Stimulated activated CD8-positive, alpha-beta memory T cell treated with anti-CD3 and anti-CD28 coated beads, Interleukin-15, amount 100 ng/mL, for 1 hour (primary cell): ENCODE data around the gene ATP2C2.
"Not testable (repeated sequence)": the region's sequence is repeated elsewhere in the genome, so short reads cannot be mapped to it uniquely, and the experiment has no call there.

Experiments
- DNase-seq: peaks from one replicate; pipeline ENCODE4 v3.0.0-alpha.2; 2020; ENCODE audit warnings: low read depth

The ATP2C2 gene

DNA sequence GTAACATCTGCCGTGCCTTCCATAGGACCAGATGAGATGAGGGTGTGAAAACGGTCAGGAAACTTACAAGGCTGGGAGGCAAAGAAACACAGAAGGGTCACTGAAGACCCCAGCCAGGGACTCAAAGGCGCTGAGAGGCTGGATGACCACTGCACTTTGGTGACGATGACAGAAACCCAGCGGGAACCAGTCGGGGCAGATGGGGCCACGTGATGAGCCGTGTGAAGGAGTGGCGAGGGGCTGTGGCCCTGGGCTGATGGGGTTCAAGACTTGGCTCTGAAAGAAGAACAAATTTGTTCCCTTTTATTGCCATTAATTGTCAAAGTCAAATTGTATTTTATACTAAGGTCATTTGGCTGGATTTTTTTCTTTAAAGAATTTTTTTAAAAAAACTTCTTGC lies 28.6 kb upstream of the ATP2C2 start:
- DNase-seq: no peak

DNA sequence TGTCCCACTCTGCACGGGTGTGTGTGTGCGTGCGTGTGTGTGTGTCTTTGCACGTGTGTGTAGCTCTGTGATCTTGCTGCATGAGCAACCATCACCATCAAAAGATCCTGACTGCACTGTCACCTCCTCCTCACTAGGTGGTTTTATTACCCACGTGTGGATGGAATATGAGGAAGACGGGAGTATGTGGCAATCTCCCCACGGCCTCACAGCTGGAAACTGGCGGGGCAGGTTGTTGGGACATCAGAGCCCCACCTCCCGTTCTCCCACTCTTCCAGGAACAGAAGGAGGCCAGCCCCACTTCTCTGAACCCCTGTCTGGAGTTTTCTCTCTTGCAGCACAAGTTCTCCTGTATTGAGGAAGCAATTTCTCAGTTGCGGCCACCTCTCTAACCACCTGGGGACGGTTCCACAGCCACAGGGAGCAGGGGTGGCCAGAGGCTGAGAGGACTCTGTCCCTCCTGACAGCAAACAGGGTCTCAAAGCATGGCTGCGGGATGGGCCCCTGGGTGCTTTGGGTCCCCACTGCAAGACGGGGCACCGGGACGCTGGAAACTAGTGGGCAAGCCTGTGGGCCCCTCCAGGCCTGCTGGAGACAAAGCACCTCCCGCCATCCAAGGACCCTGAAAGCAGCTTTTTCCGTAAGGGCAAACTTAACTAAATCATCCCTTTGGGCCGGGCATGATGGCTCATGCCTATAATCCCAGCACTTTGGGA lies 27.9 kb upstream of the ATP2C2 start:
- DNase-seq: no peak

DNA sequence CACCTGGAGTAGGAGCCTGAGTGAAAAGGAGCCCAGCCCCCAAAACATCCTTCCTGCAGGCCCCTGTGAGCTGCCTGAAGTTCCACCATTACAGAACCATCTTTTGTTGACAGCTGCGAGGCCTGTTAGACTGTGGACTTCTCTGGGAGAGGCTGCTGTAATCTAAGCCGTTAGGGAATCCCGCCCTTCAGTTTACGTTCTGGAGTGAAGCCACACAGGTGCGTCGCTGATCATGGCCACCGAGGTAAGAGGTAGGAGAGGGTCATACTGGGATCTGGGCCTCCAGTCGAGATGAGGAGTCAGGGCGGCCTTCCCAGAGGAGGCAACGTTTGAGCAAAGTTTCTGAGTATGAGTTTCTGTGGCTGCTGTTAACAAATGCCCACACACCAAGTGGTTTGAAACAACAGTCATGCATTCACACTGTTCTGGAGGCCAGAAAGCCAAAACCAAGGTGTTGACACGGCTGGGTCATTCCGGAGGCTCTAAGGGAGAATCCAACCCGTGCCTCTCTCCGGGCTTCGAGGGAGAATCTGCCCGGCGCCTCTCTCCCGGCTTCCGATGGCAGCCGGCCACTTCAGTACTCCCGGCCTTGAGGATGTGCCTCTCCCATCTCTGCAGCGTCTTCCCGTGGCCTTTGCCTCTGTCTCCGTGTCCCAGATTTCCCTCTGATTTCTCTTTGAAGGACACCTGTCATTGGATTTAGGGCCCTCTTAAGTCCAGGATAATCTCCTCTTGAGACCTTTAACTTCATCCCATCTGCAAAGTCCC lies 26.6 kb upstream of the ATP2C2 start:
- no peak for DNase-seq

DNA sequence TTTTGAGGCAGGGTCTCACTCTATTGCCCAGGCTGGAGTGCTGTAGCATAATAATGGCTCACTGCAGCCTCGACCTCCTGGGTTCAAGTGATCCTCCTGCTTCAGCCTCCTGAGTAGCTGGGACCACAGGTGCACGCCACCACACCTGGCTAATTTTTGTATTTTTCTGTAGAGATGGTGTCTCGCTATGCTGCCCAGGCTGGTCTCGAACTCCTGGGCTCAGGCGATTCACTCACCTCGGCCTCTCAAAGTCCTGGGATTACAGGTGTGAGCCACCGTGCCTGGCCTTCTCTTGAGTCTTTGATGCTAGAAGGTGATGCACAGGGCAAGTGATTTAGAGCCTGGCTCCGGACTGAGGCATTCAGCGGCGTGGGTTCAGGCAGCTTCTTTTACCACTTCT lies 24.5 kb upstream of the ATP2C2 start:
- DNase-seq: not testable (repeated sequence)

DNA sequence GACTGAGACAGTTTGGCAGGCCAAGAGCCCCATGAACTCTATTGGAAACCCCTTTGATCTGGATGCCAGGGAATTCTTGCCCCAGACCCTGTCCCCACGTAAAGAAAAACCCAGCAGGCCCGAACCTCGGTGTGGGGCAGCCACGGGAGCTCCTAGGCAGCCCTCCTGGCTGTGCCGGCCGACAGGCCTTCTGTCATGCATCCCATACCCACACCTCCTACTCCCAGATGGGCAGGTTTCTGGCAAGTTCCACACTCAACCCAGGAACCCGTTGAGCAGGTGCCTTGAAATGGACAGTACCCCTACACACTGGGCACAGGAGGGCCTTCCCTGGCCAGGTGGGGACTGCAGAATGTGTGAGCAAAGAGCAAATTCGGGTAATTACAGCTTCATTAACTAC lies 23.6 kb upstream of the ATP2C2 start:
- no peak for DNase-seq

DNA sequence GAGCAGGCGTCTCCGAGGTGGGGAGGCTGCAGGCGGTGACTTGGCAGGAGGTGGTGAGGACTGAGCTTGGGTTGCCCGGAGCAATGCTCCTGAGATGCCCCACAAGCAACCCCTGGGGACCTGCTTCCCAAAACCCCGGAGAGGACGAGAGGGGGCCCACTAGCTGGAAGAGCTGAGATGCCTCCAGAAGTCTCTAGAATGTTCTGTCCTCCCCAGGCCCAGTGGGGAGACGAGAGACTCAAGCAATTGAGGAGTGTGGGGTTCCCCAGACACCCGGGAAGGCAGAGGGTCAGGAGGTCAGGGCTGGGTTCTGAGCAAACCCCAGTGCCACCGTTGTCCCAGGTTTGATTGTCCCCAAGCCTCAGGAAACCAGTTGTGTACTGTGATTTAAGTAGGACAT lies 21.2 kb upstream of the ATP2C2 start:
- DNase-seq: no peak

DNA sequence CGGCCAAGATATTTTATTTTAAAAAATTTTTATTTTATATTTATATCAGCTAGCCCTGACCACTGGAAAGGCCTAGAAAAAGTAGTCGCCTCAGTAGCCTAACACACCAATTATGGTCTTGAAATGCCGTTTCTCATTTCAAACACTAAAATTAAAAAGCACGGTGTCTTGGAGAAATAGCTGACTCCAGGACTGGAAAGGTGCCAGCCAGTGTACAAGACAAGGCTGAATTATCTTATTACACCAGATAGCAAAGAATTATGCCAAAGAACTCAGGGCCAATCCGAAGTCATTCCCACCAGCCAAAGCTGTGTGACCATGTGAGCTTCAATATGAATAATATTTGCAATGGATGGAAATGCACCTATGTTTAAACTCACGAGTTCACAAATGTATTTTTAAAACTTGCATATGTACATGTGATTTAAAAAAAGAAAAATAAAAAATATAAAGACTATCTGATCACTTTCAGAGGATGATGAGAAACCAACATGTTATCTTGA lies 19.9 kb upstream of the ATP2C2 start:
- DNase-seq: no peak

DNA sequence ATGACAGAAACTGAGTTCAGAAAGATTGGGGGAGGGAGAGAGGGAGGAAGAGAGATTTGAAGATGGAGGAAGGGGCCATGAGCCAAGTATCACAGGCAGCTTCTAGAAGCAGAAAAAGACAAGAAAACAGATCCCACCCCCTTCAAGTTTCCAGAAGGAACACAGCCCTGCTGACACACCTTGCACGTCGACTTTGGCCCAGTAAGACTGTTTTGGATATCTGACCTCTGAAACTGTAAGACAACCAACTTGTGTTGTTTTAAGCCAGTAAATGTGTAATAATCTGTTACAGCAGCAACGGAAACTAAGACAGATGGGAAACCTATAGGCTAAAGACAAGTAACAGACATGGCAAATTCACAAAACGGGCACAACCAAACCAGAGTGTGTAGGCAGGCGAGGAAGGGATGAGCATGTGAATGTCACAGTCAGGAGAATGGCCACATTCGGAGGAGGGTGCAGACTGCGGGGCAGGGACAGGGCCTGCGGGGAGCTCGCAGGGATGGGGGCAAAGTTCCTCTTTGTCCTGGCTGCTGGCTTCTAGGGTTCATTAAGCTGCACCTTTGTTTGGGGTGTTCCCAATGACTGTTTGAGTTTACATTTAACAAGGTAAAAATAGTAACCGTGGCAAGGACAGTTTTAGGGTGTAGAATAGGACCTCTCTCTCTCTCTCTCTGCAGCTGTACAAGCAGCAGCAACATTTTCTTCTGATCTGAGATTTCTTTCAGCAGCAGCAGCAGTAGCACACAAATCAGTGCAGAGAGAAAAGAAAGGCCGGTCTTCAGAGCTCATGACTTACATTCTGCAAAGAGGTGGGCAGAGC lies 18.3 kb upstream of the ATP2C2 start:
- DNase-seq: no peak

DNA sequence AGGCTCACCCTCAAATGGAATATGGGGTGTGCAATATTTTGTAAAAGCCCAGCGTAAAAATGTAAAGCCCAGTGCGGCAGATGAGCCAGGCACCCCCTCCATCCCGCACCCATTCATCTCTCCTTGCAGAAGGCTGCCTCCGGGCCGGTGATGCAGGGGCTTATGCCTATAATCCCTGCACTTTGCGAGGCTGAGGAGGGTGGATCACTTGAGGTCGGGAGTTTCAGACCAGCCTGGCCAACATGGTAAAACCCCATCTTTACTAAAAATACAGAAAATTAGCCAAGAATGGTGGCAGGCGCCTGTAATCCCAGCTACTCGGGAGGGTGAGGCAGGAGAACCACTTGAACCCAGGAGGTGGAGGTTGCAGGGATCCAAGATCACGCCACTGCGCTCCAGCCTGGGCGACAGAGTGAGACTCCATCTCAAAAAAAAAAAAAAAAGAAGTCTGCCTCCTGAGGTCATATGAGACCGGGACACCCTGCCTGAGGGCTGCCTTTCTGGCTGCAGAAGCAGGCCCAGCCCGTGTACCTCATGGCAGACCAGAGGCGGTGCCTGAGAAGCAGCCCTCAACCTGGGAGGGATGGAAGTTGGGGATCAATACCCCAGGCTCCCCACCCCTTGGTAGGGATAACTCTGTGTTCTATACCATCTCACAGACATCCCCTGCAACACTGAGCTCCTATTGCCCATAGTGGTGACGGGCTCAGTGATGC lies 17.5 kb upstream of the ATP2C2 start:
- no peak for DNase-seq

DNA sequence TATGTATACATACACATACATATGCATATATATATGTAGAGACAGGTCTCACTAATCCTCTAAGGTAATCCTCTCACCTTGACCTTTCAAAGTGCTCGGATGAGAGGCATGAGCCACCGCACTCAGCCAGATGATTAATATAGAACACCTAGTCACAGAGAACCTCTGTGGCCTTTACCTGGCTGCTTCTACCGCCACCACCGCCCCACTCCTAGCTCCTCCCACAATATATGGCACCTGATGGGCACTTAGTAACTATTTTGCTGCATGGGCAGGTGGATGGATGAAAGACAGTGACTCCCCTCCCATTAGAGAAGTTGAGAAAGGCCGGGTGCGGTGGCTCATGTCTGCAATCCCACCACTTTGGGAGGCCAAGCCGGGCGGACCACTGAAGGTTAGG lies 16.7 kb upstream of the ATP2C2 start:
- no peak for DNase-seq

DNA sequence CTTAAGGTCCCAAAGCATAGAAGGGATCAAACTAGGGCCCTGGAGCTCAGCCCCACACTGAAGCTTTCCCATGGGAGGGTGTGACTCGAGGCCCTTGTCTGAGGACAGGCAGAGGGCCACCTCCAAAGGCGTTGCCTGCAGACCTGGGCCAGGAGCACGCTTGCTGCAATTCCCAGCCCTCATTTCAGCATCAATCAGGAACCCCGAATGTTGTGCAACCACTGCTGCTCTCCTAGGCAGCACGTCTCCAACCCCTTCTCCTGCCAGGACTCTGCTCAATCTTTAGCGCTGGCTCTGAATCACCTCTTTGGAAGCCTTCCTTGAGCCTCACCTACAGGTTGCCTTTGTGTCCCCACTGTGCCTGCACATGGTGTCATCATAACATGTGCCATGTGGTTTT lies 14.0 kb upstream of the ATP2C2 start:
- no peak for DNase-seq

DNA sequence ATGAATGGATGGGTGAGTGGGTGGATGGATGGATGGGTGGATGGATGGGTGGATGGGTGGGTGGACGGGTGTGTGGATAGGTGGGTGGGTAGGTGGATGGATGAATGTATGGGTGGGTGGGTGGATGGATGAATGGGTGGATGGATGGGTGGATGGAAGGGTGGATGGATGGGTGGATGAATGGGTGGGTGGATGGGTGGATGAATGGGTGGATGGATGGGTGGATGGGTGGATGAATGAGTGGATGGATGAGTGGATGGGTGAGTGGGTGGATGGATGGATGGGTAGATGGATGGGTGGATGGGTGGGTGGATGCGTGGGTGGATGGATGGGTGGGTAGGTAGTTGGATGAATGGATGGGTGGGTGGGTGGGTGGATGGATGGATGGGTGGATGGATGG lies 13.2 kb upstream of the ATP2C2 start:
- no peak for DNase-seq

DNA sequence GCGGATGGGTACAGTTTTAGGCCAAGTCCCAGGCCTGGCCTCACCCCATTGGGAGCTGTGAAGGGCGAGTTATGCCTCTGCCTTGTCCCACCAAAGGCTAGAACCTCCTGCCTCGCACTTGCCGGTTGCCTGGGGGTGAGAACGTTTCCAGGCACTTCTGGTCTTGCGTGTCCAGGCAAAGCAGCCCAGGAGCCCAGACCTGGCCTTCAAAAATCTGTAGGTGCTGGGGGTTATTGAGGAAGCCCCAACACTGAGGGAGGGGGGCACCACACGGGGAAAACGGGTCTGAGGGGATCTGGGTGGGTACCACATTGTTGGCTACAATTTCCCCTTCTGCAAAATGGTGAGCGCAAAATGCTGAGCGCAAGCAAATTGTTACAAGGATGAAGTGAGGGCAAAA lies 12.2 kb upstream of the ATP2C2 start:
- no peak for DNase-seq

DNA sequence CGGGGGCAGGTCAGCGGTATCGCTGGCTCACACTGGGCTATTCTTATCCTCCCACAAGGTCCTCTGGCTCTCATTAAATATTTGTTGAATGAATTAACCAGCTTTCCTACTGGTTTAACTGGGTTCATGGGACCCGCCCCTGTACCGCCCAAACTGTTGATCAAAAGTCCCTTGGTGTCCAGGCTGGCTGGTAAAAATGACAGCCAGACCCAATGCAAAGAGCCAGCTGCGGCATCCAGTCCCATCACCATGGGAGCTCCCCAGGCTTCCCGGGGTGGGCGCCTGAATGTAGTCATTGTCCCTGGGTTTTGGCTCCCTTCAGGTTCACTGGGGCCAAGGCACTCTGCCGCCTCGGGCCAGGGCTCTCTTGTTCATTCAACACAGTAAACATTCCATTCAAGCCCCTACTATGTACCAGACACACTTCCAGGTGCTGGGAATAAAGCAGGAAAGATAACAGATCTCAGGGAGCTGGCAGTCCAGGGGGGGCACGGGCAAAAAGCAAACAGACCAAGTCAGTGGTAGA lies 11.7 kb upstream of the ATP2C2 start:
- DNase-seq: no peak

DNA sequence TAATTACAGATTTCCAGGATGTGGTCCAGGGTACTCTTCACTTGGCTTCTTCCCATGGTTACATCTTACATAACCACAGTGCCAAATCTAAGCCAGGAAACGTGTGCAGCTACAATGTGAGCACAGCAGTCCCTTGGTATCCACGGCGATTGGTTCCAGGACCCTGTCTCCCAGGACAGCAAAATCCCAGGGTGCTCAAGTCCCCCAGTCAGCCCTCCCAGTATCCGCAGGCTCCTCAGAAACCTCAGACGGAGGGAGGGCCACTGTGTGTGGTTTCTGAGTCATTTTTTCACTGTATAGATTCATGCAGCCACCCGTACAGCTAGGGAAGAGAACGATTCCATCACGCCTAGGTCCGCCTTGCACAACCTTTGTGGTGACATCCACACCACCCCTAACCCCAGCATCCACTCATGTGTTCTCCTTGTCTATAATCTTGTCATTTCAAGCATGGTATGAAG lies 11.1 kb upstream of the ATP2C2 start:
- no peak for DNase-seq

DNA sequence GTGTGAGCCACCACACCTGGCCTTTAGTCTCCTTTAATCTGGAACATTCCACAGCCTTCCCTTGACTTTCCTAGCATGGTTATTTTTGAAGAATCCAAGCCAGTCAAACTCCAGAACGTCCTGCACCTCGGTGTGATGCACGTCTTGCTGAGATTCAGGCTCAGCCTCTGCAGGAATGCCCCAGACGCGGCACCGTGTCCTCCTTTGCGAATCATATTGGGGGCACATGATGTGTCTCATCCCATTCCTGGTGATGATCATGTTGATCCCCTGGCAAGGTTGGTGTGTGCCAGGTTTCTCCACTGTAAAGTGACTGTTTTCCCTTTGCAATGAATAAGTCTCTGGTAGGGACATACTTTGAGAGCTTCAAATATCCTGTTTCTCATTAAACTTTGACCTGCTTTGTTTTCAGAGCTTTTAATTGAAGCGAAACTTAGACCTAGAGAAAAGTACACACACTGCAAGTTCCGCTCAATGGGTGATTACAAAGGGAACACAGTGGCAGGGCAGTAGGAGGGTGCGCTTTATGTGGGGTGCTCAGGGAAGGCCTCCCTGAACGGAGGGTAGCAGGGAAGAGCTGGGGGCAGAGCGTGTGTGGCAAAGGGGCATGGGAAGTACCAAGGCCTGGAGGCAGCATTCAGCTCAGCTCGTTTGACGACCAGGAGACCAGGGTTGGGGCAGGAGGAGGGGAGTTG lies 9.6 kb upstream of the ATP2C2 start:
- DNase-seq: no peak

DNA sequence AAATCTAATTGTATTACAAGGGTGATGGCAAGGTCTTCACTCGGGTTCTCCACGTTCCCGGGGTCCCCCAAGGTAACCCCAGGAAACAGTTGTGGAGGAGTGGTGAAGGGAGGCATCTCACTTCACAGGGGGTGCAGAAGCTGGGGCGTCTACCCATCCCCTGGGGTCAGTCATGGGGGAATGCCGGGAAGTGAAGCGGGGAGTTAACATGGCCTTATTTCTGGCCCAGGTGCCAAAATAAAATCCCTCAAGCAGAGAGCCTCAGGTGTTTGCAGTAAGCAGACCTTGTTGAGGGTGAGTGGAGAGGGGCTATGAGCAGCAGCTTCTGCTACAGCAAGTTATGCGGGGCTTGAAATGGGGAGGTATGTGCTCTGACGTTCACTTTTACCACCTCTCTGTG lies 9.0 kb upstream of the ATP2C2 start:
- DNase-seq: no peak

DNA sequence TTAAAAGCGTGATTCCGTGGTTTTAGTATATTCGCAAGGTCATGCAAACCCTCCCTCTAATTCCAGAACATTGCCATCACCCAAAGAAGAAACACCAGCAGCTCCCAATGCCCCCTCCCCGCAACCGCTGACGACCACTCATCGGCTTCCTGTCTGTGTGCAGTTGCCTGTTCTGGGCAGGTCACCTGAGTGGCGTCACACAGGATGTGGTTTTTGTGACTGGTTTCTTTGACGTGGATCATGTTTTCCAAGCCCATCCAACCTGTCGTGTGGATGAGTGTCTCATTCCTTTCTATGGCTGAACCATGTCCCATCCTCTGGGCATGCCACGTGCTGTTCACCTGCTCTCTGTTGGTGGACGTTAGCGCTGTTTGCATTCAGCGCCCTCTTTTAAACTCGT lies 8.2 kb upstream of the ATP2C2 start:
- DNase-seq: no peak

DNA sequence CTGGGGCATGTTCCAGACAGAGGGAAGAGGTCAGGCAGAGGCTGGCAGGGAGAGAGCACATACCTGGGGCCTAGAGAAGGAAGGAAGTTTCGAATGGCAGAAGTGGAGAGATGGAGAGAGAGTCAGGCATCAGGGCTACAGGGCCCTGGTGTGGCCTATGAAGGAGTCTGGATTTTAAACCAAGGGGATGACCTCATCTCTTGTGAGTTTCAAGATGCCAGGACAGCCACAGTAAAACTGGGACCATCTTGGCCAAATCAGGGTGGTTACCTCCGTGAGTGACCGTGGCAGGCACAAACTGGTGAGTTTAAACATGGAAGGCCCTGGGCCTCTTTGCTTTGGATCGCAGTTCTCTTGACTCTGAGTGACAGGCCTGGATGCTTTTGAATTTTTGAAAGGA lies 7.6 kb upstream of the ATP2C2 start:
- DNase-seq: no peak

DNA sequence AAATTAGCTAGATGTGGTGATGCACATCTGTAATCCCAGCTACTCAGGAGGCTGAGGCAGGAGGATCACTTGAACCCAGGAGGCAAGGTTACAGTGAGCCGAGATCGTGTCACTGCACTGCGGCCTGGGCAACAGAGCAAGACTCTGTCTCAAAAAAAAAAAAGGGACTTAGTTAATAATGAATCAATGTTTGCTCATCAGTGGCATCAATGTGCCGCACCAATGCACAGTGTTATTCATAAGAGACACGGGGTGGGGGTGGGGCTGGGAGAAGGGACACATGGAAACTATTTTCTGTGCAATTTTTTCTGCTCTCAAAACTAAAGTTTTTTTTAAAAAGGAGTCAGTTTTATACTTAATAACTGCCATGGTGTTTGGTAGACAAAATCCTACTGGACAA lies 6.8 kb upstream of the ATP2C2 start:
- no peak for DNase-seq

DNA sequence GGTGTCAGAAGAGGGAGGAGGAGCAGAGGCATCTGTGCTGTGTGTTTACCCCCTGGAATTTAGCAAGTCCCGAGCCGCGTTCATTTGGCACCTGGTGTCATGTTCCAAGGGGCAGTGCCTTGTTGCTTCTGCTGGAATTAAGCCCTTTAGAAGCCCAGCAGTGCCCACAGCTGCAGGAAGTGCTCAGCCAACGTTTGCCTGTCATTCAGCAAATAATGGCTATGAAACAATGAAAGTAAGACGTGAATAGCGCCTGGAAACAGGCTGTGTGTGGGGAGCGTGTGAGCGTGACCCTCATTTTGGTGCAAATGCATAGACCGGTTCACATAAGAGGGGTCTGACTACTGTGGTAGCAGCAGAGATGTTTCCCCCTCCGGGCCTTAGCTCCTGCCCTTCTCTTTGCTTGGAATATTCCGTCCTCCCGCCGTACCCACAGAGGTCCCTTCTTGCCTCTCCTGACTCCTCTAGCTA lies 5.8 kb upstream of the ATP2C2 start:
- DNase-seq: no peak
